ENCODE data around the gene NDUFS1. TPM values are rescaled to one million over a fixed set of nuclear protein-coding genes. Genes with fewer than 3 reads are reported as not detected.

The NDUFS1 gene
- total and polyA plus RNA-seq, 2 of the 8 experiments (the other 6 are each of a cell fraction or from before 2014, with no cell fraction given): 42.1 to 97.0 TPM

GRCh38 chr2:206112846-206113547, 46.2 kb downstream of the NDUFS1 start:
- no peak overlapping the region for H2BK120ac ChIP-seq (replicated peaks; ENCODE audit: low read depth, low read length)
- H4K8ac ChIP-seq (ENCODE audit: extremely low read depth, insufficient read depth, low read length): no peak overlapping the region
- no peak overlapping the region for H4K5ac ChIP-seq (ENCODE audit: insufficient read length, low read depth, low read length)
- H3K56ac ChIP-seq (replicated peaks; ENCODE audit: insufficient read length, low read depth, low read length): no peak overlapping the region
- no peak overlapping the region for H2AK5ac ChIP-seq (ENCODE audit: low read depth, low read length)
- H3K4me2 ChIP-seq (ENCODE audit: insufficient read depth in 1 of 2, low read depth in 2 of 2, low read length in 2 of 2): no peak overlapping the region
- no peak overlapping the region for H3K18ac ChIP-seq (ENCODE audit: extremely low read depth, low read length)
- no peak overlapping the region for H2BK15ac ChIP-seq (ENCODE audit: low read length)
- H3K27me3 ChIP-seq (replicated peaks in 1 of 4; ENCODE audit: control insufficient read depth in 3 of 4, extremely low read depth in 1 of 4, insufficient read depth in 3 of 4, low read length in 3 of 4): no peaks in the 10 kb centered on the region
- ChIA-PET CTCF (ENCODE audit: partially characterized antibody) (interaction anchor here (0.6 to 1.6 kb wide), 5 partner anchors 11 to 109 kb away, joined by 3 read pairs; no protein-coding TSS in a partner anchor), POLR2A (ENCODE audit: partially characterized antibody) (interaction anchor here (0.8 to 2.9 kb wide), 6 partner anchors 11 to 33 kb away, joined by 3 to 11 read pairs (median 4); partner anchors contain the start of gene INO80D)
- no peak overlapping the region for H4K91ac ChIP-seq (replicated peaks; ENCODE audit: insufficient read length, low read length)
- H2BK12ac ChIP-seq (ENCODE audit: low read depth, low read length): no peak overlapping the region
- FAIRE-seq: no peak
- H2BK20ac ChIP-seq (ENCODE audit: low read length): no peak overlapping the region
- no peaks in the 10 kb centered on the region for H4K20me1 ChIP-seq (replicated peaks in 1 of 2; ENCODE audit: control insufficient read depth in 1 of 2, insufficient read depth in 2 of 2, low read length in 2 of 2)
- H2AFZ ChIP-seq (ENCODE audit: low read length): no peak overlapping the region
- no peak overlapping the region for H3K4me3 ChIP-seq (ENCODE audit: extremely low read depth in 1 of 4, insufficient read depth in 2 of 4, low read depth in 3 of 4, low read length in 4 of 4)
- H3K4me1 ChIP-seq (replicated peaks in 1 of 4; ENCODE audit: control insufficient read depth in 3 of 4, insufficient read depth in 4 of 4, low read length in 3 of 4): no peaks in the 10 kb centered on the region
- H2BK5ac ChIP-seq (ENCODE audit: low read depth, low read length): no peak overlapping the region
- 93% methylated on average over 7 of the region's 7 CpGs; no CpG with 5 or more reads in 1 of the 2 experiments for WGBS, 2 experiments (ENCODE audit: extremely low coverage in 1 of 2, insufficient coverage in 1 of 2, insufficient read length in 1 of 2, insufficient replicate concordance in 2 of 2, low coverage in 1 of 2, low lambda C conversion rate in 2 of 2, missing lambda C conversion rate in 1 of 2)
- no peak overlapping the region for H3K14ac ChIP-seq (ENCODE audit: insufficient read length)
- H3K23me2 ChIP-seq (ENCODE audit: low read depth, low read length): no peaks in the 10 kb centered on the region
- H3K9ac ChIP-seq (replicated peaks in 1 of 4; ENCODE audit: extremely low read depth in 1 of 4, low read depth in 3 of 4, low read length in 3 of 4): no peak overlapping the region
- H3K27ac ChIP-seq (ENCODE audit: low read depth, low read length): no peak overlapping the region
- no peak overlapping the region for H3K4ac ChIP-seq (replicated peaks; ENCODE audit: insufficient read length, low read depth, low read length)
- no peaks in the 10 kb centered on the region for H3K79me1 ChIP-seq (ENCODE audit: low read depth, low read length)
- no peak overlapping the region for H3K23ac ChIP-seq (ENCODE audit: insufficient read length)
- peaks cover 0 to 3% (median 1%) of the 10 kb centered on the region in 4 experiments; a peak in 2 of 8 replicates for H3K36me3 ChIP-seq (ENCODE audit: control insufficient read depth in 2 of 4, insufficient read depth in 4 of 4, low read length in 3 of 4)
- H3K79me2 ChIP-seq (ENCODE audit: control insufficient read depth in 1 of 2, insufficient read depth in 2 of 2, low read length in 2 of 2): no peaks in the 10 kb centered on the region
- no peaks in the 10 kb centered on the region for H3K9me3 ChIP-seq (ENCODE audit: insufficient read depth in 2 of 2, low read depth in 1 of 2, low read length in 1 of 2)
- DNase-seq (ENCODE audit: low read depth in 1 of 2, low spot score in 2 of 2): peak in 1 of 2 experiments; percentile 17
- TF ChIP-seq CHD1 (IDR thresholded peaks at IDR 0.05; ENCODE audit: low read depth, low read length): no peak
- no peak for TF ChIP-seq POLR2AphosphoS5 (IDR thresholded peaks at IDR 0.05; ENCODE audit: low read depth, low read length)
- TF ChIP-seq SIRT6 (IDR thresholded peaks at IDR 0.05; ENCODE audit: low read length): no peak
- TF ChIP-seq EZH2 (IDR thresholded peaks at IDR 0.05; ENCODE audit: low read depth, low read length, severe bottlenecking): no peak
- no peak for TF ChIP-seq TEAD4 (IDR thresholded peaks at IDR 0.05; ENCODE audit: low read depth, low read length)
- TF ChIP-seq EP300 (IDR thresholded peaks at IDR 0.05; ENCODE audit: borderline replicate concordance in 1 of 2, low read depth in 2 of 2, low read length in 2 of 2): no peak
- no peak for TF ChIP-seq ZNF274 (IDR thresholded peaks at IDR 0.05; ENCODE audit: borderline replicate concordance, extremely low read depth, low read length)
- no peak for TF ChIP-seq EGR1 (IDR thresholded peaks at IDR 0.05; ENCODE audit: borderline replicate concordance, low read depth, low read length)
- TF ChIP-seq NANOG (IDR thresholded peaks at IDR 0.05; ENCODE audit: insufficient read depth, low read depth, low read length, poor library complexity, severe bottlenecking): no peak
- TF ChIP-seq BRCA1 (IDR thresholded peaks at IDR 0.05; ENCODE audit: low read depth, low read length): no peak
- TF ChIP-seq TAF1 (IDR thresholded peaks at IDR 0.05; ENCODE audit: low read depth, low read length): no peak
- TF ChIP-seq BACH1 (IDR thresholded peaks at IDR 0.05; ENCODE audit: low read length): no peak
- TF ChIP-seq CTBP2 (IDR thresholded peaks at IDR 0.05; ENCODE audit: borderline replicate concordance, insufficient read depth, insufficient read length, low read length): no peak

All from H1 (cell line).